IPS DF 6.9 (cell line): ENCODE results near the gene STARD3NL.
"Not testable (repeated sequence)": the region's sequence is repeated elsewhere in the genome, so short reads cannot be mapped to it uniquely, and the experiment has no call there.

Experiments used
- DNase-seq: peaks from one replicate; pipeline ENCODE4 v3.0.0-alpha.2; 2013; ENCODE audit warnings: low read depth, low spot score
- H3K27ac ChIP-seq: one replicate; pipeline ENCODE4 v1.5.1; 2013; ENCODE audit warnings: low read length, control low read depth
- H3K27me3 ChIP-seq: 2 replicates; pipeline ENCODE4 v1.6.1; 2013; ENCODE audit warnings: mild to moderate bottlenecking, low read length; ENCODE audit not compliant: control insufficient read depth, insufficient read depth
- H3K36me3 ChIP-seq: 2 replicates; pipeline ENCODE4 v1.6.1; 2013; ENCODE audit warnings: low read length; ENCODE audit not compliant: control insufficient read depth, insufficient read depth
- H3K4me1 ChIP-seq: 2 replicates; pipeline ENCODE4 v1.6.1; 2013; ENCODE audit warnings: low read length; ENCODE audit not compliant: control insufficient read depth, insufficient read depth
- H3K4me3 ChIP-seq: 2 replicates; pipeline ENCODE4 v1.5.1; 2013; ENCODE audit warnings: mild to moderate bottlenecking, low read length
- H3K9me3 ChIP-seq: 2 replicates; pipeline ENCODE4 v1.6.1; 2013; ENCODE audit warnings: low read length, inconsistent platforms; ENCODE audit not compliant: control insufficient read depth, insufficient read depth
- WGBS: extraction: QIAGEN DNeasy Blood & Tissue Kit; methylation state at CpG from one replicate; pipeline ENCODE4 v1.1.7; 2013; ENCODE audit warnings: mixed read lengths, missing lambda C conversion rate; ENCODE audit not compliant: insufficient read length, insufficient coverage; 5-methylcytosine and 5-hydroxymethylcytosine counted together

STARD3NL gene

DNA sequence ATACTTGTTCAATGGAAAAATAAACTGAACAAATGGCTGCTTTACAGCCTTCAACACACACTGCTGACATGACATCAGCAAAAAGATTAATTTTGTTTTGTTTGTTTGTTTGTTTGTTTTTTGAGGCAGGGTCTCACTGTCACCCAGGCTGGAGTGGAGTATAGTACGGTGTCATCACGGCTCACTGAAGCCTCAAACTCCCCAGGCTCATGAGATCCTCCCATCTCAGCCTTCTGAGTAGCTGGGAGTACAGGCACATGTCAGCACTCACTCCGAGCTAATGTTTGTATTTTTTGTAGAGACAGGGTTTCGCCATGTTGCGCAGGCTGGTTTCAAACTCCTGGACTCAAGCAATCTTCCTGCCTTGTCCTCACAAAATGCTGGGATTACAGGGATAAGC is 84.5 kb downstream of the STARD3NL start:
- DNase-seq = no peak
- WGBS = no CpG with 5 or more reads among the region's 5 CpGs
- H3K27me3 ChIP-seq = no peaks in the 10 kb centered on the region
- H3K4me3 ChIP-seq = no peak overlapping the region
- H3K27ac ChIP-seq = no peak overlapping the region
- no peaks in the 10 kb centered on the region for H3K9me3 ChIP-seq
- no peaks in the 10 kb centered on the region for H3K36me3 ChIP-seq
- no peaks in the 10 kb centered on the region for H3K4me1 ChIP-seq

DNA sequence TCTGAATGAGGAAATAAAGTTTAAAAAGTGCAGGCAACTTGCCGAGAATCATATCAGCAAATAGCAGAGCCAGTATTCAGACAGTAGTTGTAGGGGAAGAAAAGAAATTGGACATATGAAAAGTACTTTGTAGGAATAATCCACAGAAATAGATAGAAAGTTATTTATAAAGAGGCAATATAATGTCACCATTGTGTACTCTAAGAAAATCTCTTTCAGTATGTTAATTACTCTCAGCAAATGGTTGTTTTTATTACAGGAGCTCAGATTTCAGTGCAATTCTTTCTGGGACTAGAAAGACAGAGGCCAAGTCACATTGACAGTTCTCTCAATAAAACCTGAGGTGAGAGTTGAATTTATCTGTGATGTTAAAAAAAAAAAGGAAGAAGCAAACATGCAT is 85.2 kb downstream of the STARD3NL start:
- no CpG with 5 or more reads among the region's 1 CpG for WGBS
- not testable (repeated sequence) for H3K27me3 ChIP-seq, H3K4me1 ChIP-seq, H3K9me3 ChIP-seq, H3K36me3 ChIP-seq, H3K4me3 ChIP-seq, DNase-seq, H3K27ac ChIP-seq

DNA sequence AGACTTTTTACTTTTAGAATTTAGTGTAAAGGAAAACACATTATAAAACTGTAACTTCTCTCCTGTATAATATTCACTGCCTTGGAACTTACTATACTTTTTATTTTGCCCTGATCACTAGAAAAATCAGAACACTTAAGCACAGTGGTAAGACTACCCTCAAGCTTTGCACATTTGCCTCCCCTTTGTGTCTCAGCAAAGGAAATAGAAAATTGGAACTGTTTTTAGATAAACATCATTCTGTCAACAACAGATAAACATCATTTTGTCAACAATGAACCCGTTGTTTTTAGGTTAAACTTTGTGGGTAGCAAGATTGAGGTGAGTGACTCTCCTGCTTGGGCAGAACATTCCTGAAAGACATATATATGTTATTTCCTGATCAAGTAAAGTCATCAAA is 86.6 kb downstream of the STARD3NL start:
- not testable (repeated sequence) for H3K4me1 ChIP-seq, H3K4me3 ChIP-seq, H3K27me3 ChIP-seq, H3K27ac ChIP-seq, H3K36me3 ChIP-seq, DNase-seq, H3K9me3 ChIP-seq
- no CpG with 5 or more reads among the region's 1 CpG for WGBS

DNA sequence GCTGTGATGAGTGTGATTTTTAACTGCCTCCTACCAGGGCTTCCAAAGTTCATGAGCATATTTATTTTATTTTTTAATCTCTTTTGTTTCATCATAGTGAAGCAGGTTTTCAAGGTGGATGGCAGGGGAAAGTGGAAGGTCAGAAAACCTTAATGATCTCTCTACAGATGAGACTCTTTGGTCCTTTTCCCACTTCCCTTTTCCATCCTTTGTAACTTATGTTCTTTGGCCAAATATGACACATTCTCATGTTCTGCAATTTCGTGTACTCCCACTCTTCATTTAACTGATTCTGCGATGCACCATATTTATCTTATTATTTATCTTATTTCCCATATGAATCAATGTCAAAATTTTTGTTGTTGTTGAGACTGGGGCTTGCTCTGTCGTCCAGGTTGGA is 87.9 kb downstream of the STARD3NL start:
- DNase-seq, H3K4me1 ChIP-seq, H3K27ac ChIP-seq, H3K4me3 ChIP-seq, H3K36me3 ChIP-seq, H3K9me3 ChIP-seq, H3K27me3 ChIP-seq: not testable (repeated sequence)
- WGBS = 100% methylated on average over 2 of the region's 3 CpGs

DNA sequence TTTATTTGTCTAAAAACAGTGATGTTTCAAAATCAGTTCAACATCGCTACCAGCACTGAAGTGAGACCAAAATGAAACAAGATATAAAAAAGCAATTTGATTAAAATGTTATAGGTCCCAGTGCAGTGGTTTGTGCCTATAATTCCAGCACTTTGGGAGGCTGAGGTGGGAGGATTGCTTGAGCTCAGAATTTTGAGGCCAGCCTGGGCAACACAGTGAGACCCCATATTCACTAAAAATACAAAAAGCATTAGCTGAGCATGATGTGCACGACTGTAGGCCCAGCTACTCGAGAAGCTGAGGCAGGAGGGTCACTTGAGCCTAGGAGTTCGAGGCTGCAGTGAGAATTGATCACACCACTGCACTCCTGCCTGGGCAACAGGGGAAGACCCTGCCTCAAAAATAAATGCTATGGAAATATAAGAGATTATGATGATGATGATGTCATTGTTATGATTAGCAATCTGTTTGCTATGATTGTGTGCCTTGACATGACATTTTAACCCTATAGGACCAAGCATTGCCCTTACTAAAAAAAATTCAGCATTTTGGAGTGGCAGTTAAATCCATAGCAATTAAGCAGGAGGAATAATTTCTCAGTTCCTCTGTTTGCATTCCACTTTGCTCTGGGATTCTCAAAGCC is 91.8 kb downstream of the STARD3NL start:
- H3K27ac ChIP-seq, DNase-seq, H3K27me3 ChIP-seq, H3K36me3 ChIP-seq, H3K9me3 ChIP-seq, H3K4me3 ChIP-seq, H3K4me1 ChIP-seq: not testable (repeated sequence)
- WGBS = no CpG with 5 or more reads among the region's 4 CpGs

DNA sequence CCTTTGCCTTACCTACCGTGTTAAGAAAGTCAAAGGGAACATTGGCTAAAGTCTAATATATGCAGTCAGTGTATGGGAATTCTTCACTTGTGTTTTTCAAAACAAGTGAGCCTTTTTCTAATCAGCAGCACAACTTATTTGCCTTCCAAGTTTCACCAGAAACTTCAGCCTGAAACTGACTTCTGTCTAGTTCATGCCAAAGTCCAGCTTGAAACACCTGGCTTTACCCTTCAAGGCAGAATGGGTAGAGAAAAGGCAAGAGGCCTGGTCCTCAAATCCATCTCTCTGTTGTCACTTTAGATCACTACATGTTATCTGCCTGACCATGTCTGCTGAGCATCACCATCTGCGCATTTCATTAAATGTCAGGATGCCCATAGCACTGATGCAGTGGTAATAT is 92.4 kb downstream of the STARD3NL start:
- WGBS = no CpG with 5 or more reads among the region's 2 CpGs
- not testable (repeated sequence) for H3K4me1 ChIP-seq, H3K9me3 ChIP-seq, DNase-seq, H3K27me3 ChIP-seq, H3K27ac ChIP-seq, H3K4me3 ChIP-seq, H3K36me3 ChIP-seq

DNA sequence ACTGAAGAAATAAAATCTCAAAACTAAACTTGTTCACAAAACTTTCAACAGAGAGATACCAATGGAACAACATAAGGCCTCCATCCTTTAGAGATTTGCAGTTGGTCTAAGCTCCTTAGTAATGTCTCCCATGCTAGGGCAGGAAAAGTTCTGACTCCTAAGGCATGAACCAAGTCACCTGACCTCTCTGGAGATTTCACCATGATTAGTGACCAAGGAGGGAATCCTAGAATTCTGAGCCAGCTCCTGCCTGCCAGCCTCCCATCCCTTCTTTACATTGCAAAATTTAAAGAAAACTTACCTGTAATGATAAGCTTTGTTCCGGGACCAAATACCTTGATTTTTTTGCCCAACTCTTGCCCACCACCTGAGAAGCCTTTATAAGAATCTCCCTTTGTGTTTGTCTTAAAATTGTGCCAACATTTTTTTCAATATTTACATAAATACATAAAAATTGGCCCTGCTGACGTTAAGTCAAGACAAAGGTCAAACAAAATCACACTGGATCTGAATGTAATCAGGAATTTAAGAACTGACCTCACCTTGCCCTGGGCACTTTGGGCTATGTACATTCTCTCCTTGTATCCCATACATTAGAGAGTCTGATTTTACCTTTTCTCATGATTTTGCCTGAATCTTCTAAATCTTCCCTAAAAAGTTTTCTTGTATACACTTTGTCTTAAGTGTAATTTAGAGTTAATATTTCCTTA is 95.4 kb downstream of the STARD3NL start, which contains the start of gene TARP:
TSS of gene TARP (minus strand) at position 351 of the 710 bp plus-strand sequence.
- no CpG with 5 or more reads among the region's 2 CpGs for WGBS
- H3K4me3 ChIP-seq = no peak within 1 kb of the TSS
- H3K36me3 ChIP-seq = no peaks in the 10 kb centered on the region
- H3K4me1 ChIP-seq = peaks cover 2% of the 10 kb centered on the region; the same call in 1 of the 2 replicates
- H3K27me3 ChIP-seq = no peaks in the 10 kb centered on the region
- no peak for DNase-seq
- no peak within 1 kb of the TSS for H3K27ac ChIP-seq
- H3K9me3 ChIP-seq = no peaks in the 10 kb centered on the region

DNA sequence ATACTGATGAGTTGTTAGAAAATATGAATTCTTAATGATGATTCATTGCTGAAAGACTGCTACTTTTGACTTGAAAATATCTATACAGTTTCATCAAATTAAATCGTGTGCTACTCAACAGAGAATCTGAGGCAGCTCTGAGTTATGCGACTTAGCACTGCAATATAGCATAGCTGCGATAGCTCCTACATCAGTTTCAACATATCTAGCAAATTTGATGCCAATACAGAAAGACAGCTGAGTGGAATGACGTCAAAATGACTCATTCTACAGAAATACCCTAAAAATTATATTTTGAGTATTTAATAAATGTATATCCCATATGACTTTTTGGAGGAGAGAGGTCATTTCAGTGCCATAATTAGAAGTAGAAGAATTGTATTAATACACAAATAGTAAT is 96.4 kb downstream of the STARD3NL start:
- H3K9me3 ChIP-seq = no peaks in the 10 kb centered on the region
- WGBS = no CpG with 5 or more reads among the region's 4 CpGs
- H3K27me3 ChIP-seq = no peaks in the 10 kb centered on the region

DNA sequence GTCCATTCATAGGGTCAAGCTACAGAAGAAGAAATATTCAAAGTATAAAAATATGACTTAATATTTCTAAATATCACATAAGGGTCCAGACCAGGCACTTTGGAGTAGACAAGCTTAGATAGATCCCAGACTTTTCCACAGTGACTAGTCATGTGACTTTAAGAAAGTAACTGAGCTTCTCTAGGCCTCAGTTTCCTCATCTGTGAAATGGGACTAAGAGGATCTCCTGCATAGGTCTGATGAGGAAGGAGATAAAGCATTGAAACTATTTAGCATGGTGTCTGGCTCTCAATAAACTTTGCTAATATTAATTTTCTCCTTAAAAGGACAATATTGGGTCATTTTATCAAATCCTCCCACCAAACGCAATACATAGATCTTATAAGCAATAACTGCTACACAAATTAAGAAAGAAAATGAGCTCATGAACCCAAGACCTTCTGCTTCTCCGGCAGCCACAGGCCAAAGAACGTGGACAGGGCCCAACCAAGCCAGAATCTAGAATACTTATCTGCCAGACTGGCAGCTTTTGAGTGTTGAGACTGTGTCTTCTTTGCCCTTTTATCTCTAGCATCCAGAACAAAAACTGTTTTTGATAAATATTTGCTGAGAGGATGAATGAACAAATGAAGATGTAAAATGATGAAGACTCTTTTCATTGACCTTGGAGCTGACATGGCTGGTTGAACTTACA is 97.0 kb downstream of the STARD3NL start:
- no peak for DNase-seq
- Histone ChIP-seq H3K9me3 (no peaks in the 10 kb centered on the region), H3K27me3 (no peaks in the 10 kb centered on the region), H3K27ac (no peak overlapping the region), H3K4me1 (peaks cover 2% of the 10 kb centered on the region; the same call in 1 of the 2 replicates), H3K36me3 (no peaks in the 10 kb centered on the region), H3K4me3 (no peak overlapping the region)
- WGBS = no CpG with 5 or more reads among the region's 3 CpGs

More for the DNA sequence above, 96.4 kb downstream of the STARD3NL start:
- Histone ChIP-seq H3K4me3 (no peak overlapping the region), H3K4me1 (peaks cover 2% of the 10 kb centered on the region; the same call in 1 of the 2 replicates), H3K27ac (no peak overlapping the region), H3K36me3 (no peaks in the 10 kb centered on the region)
- DNase-seq = no peak

DNA sequence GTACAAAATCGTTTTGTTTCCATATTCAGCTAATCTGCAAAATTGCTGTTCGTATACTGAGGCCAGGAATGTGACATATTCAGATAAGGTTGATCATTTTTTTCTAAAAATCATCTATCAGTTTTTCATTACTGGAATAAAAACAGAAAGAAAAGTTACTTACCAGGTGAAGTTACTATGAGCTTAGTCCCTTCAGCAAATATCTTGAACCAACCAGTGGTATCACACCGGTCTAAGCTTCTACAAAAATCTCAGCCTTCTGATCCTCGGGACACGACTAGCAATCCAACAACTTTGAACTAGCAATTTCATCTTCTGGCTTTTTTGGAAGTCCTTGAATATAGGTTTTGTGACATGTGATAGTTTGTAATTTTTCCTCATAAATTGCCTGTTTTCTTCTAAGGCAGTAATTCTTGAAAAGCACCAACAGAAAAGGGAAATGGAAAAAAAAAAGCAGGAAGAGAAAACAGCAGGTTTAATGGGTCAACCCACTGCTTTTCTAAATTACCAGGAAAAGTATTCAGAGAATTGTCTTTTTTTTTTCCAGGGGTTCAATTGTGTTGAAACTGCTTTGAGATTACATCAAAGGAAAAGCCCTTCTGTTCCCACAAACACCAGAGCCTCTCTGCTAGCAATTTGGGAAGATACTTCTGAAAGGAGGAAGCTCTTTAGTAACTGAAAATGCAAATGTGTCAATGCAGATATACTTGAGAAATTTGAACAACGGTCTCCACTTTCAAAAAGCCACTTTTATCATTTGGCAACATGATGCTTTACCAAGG is 98.2 kb downstream of the STARD3NL start:
- Histone ChIP-seq H3K36me3 (no peaks in the 10 kb centered on the region), H3K4me1 (peaks cover 2% of the 10 kb centered on the region; the same call in 1 of the 2 replicates), H3K9me3 (no peaks in the 10 kb centered on the region), H3K27me3 (no peaks in the 10 kb centered on the region), H3K27ac (no peak overlapping the region), H3K4me3 (no peak overlapping the region)
- no CpG with 5 or more reads among the region's 6 CpGs for WGBS
- DNase-seq = no peak
